C4-2B (cell line): ENCODE measurements around the gene HNRNPA3.
"Not testable (repeated sequence)": the region's sequence is repeated elsewhere in the genome, so short reads cannot be mapped to it uniquely, and the experiment has no call there.

Source experiments
- CTCF ChIP-seq: fragments of 450-650 bp; conservative IDR thresholded peaks from 2 replicates; pipeline ENCODE4 v1.5.1; 2017; ENCODE audit warnings: mild to moderate bottlenecking
- ZFX ChIP-seq: fragments of 450-650 bp; IDR thresholded peaks from 2 replicates; pipeline ENCODE4 v1.6.1; 2017

GRCh38 chr2:177186038-177186437 is 26.6 kb upstream of the HNRNPA3 start:
- TF ChIP-seq CTCF, ZFX: not testable (repeated sequence)
